ENCODE data around the gene ZMYND8.

Gene ZMYND8

GRCh38 chr20:47235853-47236638 is 120.5 kb downstream of the ZMYND8 start:
- no peak overlapping the region for H3K4me3 ChIP-seq (ENCODE audit: low read length)
- H3K27me3 ChIP-seq (ENCODE audit: insufficient read depth, low read length) = no peaks in the 10 kb centered on the region
- no peaks in the 10 kb centered on the region for H3K9me3 ChIP-seq (ENCODE audit: low read length)
- peaks cover 84% of the 10 kb centered on the region for H3K36me3 ChIP-seq (ENCODE audit: insufficient read depth, low read length)
- no peak overlapping the region for H2AFZ ChIP-seq (ENCODE audit: low read depth, low read length)
- peaks cover 7% of the 10 kb centered on the region for H3K4me1 ChIP-seq (ENCODE audit: insufficient read depth, low read length)

GRCh38 chr20:47235111-47235510 is 121.4 kb downstream of the ZMYND8 start:
- Histone ChIP-seq H3K9me3 (ENCODE audit: low read length) (no peaks in the 10 kb centered on the region), H2AFZ (ENCODE audit: low read depth, low read length) (no peak overlapping the region), H3K4me3 (ENCODE audit: low read length) (no peak overlapping the region), H3K36me3 (ENCODE audit: insufficient read depth, low read length) (peaks cover 90% of the 10 kb centered on the region), H3K27me3 (ENCODE audit: insufficient read depth, low read length) (no peaks in the 10 kb centered on the region), H3K4me1 (ENCODE audit: insufficient read depth, low read length) (peaks cover 7% of the 10 kb centered on the region)

GRCh38 chr20:47233333-47234188 is 122.9 kb downstream of the ZMYND8 start:
- no peaks in the 10 kb centered on the region for H3K27me3 ChIP-seq (ENCODE audit: insufficient read depth, low read length)
- H2AFZ ChIP-seq (ENCODE audit: low read depth, low read length) = no peak overlapping the region
- peaks cover 7% of the 10 kb centered on the region for H3K4me1 ChIP-seq (ENCODE audit: insufficient read depth, low read length)
- H3K4me3 ChIP-seq (ENCODE audit: low read length) = no peak overlapping the region
- peaks cover 93% of the 10 kb centered on the region for H3K36me3 ChIP-seq (ENCODE audit: insufficient read depth, low read length)
- H3K9me3 ChIP-seq (ENCODE audit: low read length) = no peaks in the 10 kb centered on the region

- Histone ChIP-seq H3K27me3 (ENCODE audit: insufficient read depth, low read length) (no peaks in the 10 kb centered on the region), H2AFZ (ENCODE audit: low read depth, low read length) (no peak overlapping the region), H3K36me3 (ENCODE audit: insufficient read depth, low read length) (peaks cover 92% of the 10 kb centered on the region), H3K9me3 (ENCODE audit: low read length) (no peaks in the 10 kb centered on the region), H3K4me1 (ENCODE audit: insufficient read depth, low read length) (peaks cover 7% of the 10 kb centered on the region), H3K4me3 (ENCODE audit: low read length) (no peak overlapping the region)
Observed at GRCh38 chr20:47232518-47232917, 124.0 kb downstream of the ZMYND8 start.

- Histone ChIP-seq H3K4me1 (ENCODE audit: insufficient read depth, low read length) (peaks cover 7% of the 10 kb centered on the region), H3K36me3 (ENCODE audit: insufficient read depth, low read length) (peaks cover 92% of the 10 kb centered on the region), H3K4me3 (ENCODE audit: low read length) (no peak overlapping the region), H3K9me3 (ENCODE audit: low read length) (no peaks in the 10 kb centered on the region), H2AFZ (ENCODE audit: low read depth, low read length) (no peak overlapping the region), H3K27me3 (ENCODE audit: insufficient read depth, low read length) (no peaks in the 10 kb centered on the region)
Observed at GRCh38 chr20:47231382-47232039, 125.0 kb downstream of the ZMYND8 start.

- H2AFZ ChIP-seq (ENCODE audit: low read depth, low read length) = no peak overlapping the region
- no peaks in the 10 kb centered on the region for H3K9me3 ChIP-seq (ENCODE audit: low read length)
- no peak overlapping the region for H3K4me3 ChIP-seq (ENCODE audit: low read length)
- H3K4me1 ChIP-seq (ENCODE audit: insufficient read depth, low read length) = peaks cover 7% of the 10 kb centered on the region
- no peaks in the 10 kb centered on the region for H3K27me3 ChIP-seq (ENCODE audit: insufficient read depth, low read length)
- peaks cover 92% of the 10 kb centered on the region for H3K36me3 ChIP-seq (ENCODE audit: insufficient read depth, low read length)
Observed at GRCh38 chr20:47230811-47231256, 125.7 kb downstream of the ZMYND8 start.

- peaks cover 92% of the 10 kb centered on the region for H3K36me3 ChIP-seq (ENCODE audit: insufficient read depth, low read length)
- H3K9me3 ChIP-seq (ENCODE audit: low read length) = no peaks in the 10 kb centered on the region
- H3K27me3 ChIP-seq (ENCODE audit: insufficient read depth, low read length) = no peaks in the 10 kb centered on the region
- H2AFZ ChIP-seq (ENCODE audit: low read depth, low read length) = no peak overlapping the region
- H3K4me1 ChIP-seq (ENCODE audit: insufficient read depth, low read length) = peaks cover 7% of the 10 kb centered on the region
- no peak overlapping the region for H3K4me3 ChIP-seq (ENCODE audit: low read length)
Observed at GRCh38 chr20:47228654-47229053, 127.8 kb downstream of the ZMYND8 start.

GRCh38 chr20:47227576-47227975 is 128.9 kb downstream of the ZMYND8 start:
- H2AFZ ChIP-seq (ENCODE audit: low read depth, low read length) = no peak overlapping the region
- peaks cover 87% of the 10 kb centered on the region for H3K36me3 ChIP-seq (ENCODE audit: insufficient read depth, low read length)
- no peaks in the 10 kb centered on the region for H3K9me3 ChIP-seq (ENCODE audit: low read length)
- peaks cover 7% of the 10 kb centered on the region for H3K4me1 ChIP-seq (ENCODE audit: insufficient read depth, low read length)
- H3K4me3 ChIP-seq (ENCODE audit: low read length) = no peak overlapping the region
- H3K27me3 ChIP-seq (ENCODE audit: insufficient read depth, low read length) = no peaks in the 10 kb centered on the region

GRCh38 chr20:47227119-47227518 is 129.4 kb downstream of the ZMYND8 start:
- no peak overlapping the region for H2AFZ ChIP-seq (ENCODE audit: low read depth, low read length)
- H3K4me3 ChIP-seq (ENCODE audit: low read length) = no peak overlapping the region
- peaks cover 7% of the 10 kb centered on the region for H3K4me1 ChIP-seq (ENCODE audit: insufficient read depth, low read length)
- no peaks in the 10 kb centered on the region for H3K27me3 ChIP-seq (ENCODE audit: insufficient read depth, low read length)
- H3K36me3 ChIP-seq (ENCODE audit: insufficient read depth, low read length) = peaks cover 86% of the 10 kb centered on the region
- no peaks in the 10 kb centered on the region for H3K9me3 ChIP-seq (ENCODE audit: low read length)

GRCh38 chr20:47225458-47225857 is 131.0 kb downstream of the ZMYND8 start:
- Histone ChIP-seq H3K27me3 (ENCODE audit: insufficient read depth, low read length) (no peaks in the 10 kb centered on the region), H3K36me3 (ENCODE audit: insufficient read depth, low read length) (peaks cover 83% of the 10 kb centered on the region), H3K4me3 (ENCODE audit: low read length) (no peak overlapping the region), H2AFZ (ENCODE audit: low read depth, low read length) (no peak overlapping the region), H3K9me3 (ENCODE audit: low read length) (no peaks in the 10 kb centered on the region), H3K4me1 (ENCODE audit: insufficient read depth, low read length) (no peaks in the 10 kb centered on the region)

- Histone ChIP-seq H3K27me3 (ENCODE audit: insufficient read depth, low read length) (no peaks in the 10 kb centered on the region), H3K4me3 (ENCODE audit: low read length) (no peak overlapping the region), H3K36me3 (ENCODE audit: insufficient read depth, low read length) (peaks cover 84% of the 10 kb centered on the region), H3K4me1 (ENCODE audit: insufficient read depth, low read length) (no peaks in the 10 kb centered on the region), H2AFZ (ENCODE audit: low read depth, low read length) (no peak overlapping the region), H3K9me3 (ENCODE audit: low read length) (no peaks in the 10 kb centered on the region)
Observed at GRCh38 chr20:47224857-47225256, 131.6 kb downstream of the ZMYND8 start.

GRCh38 chr20:47224300-47224791 is 132.2 kb downstream of the ZMYND8 start:
- no peaks in the 10 kb centered on the region for H3K27me3 ChIP-seq (ENCODE audit: insufficient read depth, low read length)
- H3K4me1 ChIP-seq (ENCODE audit: insufficient read depth, low read length) = no peaks in the 10 kb centered on the region
- no peak overlapping the region for H3K4me3 ChIP-seq (ENCODE audit: low read length)
- H2AFZ ChIP-seq (ENCODE audit: low read depth, low read length) = no peak overlapping the region
- peaks cover 84% of the 10 kb centered on the region for H3K36me3 ChIP-seq (ENCODE audit: insufficient read depth, low read length)
- no peaks in the 10 kb centered on the region for H3K9me3 ChIP-seq (ENCODE audit: low read length)

- H2AFZ ChIP-seq (ENCODE audit: low read depth, low read length) = no peak overlapping the region
- no peaks in the 10 kb centered on the region for H3K4me1 ChIP-seq (ENCODE audit: insufficient read depth, low read length)
- peaks cover 80% of the 10 kb centered on the region for H3K36me3 ChIP-seq (ENCODE audit: insufficient read depth, low read length)
Observed at GRCh38 chr20:47223896-47224295, 132.6 kb downstream of the ZMYND8 start.

More at GRCh38 chr20:47223896-47224295, 132.6 kb downstream of the ZMYND8 start:
- no peaks in the 10 kb centered on the region for H3K9me3 ChIP-seq (ENCODE audit: low read length)
- H3K27me3 ChIP-seq (ENCODE audit: insufficient read depth, low read length) = no peaks in the 10 kb centered on the region
- no peak overlapping the region for H3K4me3 ChIP-seq (ENCODE audit: low read length)
